D721Med (cell line): Measurements from ENCODE around the gene ACOT7.

Experiments
- DNase-seq: peaks from one replicate; pipeline ENCODE4 v3.0.0; 2011; ENCODE audit warnings: low spot score; ENCODE audit not compliant: insufficient read length
- FAIRE-seq: peaks from 2 replicates; lab custom pipeline; 2011; peaks lifted over from hg19 to GRCh38; lab: Jason Lieb, UNC
- TF ChIP-seq, protein P1 (sequence below): IDR thresholded peaks from 2 replicates; pipeline ENCODE4 v1.5.1; 2012; ENCODE audit warnings: mild to moderate bottlenecking, control low read depth; ENCODE audit not compliant: insufficient read depth; ENCODE audit errors: missing control alignments

The ACOT7 gene

DNA sequence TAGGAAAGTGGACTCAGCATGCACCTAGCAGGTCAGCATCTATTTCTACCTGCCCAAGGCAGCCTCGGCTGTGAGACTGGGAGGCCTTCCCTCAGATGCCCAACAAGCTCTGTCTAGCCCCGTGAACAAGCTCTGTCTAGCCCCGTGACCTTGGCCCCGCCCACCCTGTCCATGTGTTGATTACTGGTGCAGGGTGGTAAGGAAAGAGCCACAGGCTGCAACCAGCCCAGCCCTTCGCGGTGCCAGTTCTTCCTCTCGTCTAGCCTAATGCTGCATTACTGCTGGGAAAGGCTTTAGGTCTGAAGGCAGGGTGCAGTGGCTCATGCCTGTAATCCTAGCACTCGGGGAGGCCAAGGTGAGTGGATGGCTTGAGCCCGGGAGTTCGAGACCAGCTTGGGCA, 134.9 kb downstream of the ACOT7 start:
- no peak for DNase-seq
- no peak for FAIRE-seq
- TF ChIP-seq, protein P1, sequence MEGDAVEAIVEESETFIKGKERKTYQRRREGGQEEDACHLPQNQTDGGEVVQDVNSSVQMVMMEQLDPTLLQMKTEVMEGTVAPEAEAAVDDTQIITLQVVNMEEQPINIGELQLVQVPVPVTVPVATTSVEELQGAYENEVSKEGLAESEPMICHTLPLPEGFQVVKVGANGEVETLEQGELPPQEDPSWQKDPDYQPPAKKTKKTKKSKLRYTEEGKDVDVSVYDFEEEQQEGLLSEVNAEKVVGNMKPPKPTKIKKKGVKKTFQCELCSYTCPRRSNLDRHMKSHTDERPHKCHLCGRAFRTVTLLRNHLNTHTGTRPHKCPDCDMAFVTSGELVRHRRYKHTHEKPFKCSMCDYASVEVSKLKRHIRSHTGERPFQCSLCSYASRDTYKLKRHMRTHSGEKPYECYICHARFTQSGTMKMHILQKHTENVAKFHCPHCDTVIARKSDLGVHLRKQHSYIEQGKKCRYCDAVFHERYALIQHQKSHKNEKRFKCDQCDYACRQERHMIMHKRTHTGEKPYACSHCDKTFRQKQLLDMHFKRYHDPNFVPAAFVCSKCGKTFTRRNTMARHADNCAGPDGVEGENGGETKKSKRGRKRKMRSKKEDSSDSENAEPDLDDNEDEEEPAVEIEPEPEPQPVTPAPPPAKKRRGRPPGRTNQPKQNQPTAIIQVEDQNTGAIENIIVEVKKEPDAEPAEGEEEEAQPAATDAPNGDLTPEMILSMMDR: no peak

DNA sequence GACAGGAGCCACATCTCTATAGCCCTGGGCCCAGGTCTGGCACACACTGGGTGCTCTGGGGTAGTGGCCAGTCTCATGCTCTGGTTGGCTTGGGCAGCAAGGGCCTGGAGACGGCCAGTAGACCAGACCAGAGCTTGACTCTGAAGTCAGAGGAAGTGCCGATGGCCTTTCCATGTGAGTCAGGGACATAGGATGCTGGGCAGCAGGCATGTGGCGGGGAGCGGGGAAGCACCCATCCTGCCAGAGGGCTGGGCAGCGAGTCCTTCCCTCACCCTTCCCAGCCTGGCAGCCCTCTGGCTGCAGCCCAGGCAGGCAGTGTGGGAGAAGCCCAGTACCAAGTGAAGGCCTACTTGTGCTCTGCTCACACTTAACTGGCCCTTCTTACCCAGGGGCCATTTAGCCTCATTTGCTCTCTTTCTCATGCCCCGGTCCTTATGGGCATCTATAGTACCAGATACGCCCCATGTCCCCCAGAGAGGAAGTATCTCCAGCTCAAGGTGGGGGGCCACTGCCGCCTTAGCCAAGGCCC, 136.0 kb downstream of the ACOT7 start:
- no peak for FAIRE-seq
- DNase-seq: no peak
- TF ChIP-seq, protein P1: no peak

DNA sequence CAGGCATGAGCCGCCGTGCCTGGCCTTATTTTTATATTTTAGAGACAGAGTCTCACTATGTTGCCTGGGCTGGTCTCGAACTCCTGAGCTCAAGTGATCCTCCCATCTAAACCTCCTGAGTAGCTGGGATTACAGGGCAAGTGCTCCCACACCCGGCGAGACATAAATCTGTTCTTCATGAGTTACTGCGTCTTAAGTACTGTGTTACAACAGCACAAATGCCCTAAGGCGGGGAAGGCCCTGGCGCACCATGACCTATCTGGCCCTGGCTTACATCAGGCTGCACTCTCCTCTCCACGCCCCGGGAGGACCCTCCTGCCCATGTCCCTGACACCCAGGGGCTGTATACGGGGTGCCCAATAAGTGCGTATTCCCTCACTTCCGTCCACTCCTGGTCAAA, 136.9 kb downstream of the ACOT7 start:
- DNase-seq (no peak), FAIRE-seq (no peak)
- TF ChIP-seq, protein P1: no peak

DNA sequence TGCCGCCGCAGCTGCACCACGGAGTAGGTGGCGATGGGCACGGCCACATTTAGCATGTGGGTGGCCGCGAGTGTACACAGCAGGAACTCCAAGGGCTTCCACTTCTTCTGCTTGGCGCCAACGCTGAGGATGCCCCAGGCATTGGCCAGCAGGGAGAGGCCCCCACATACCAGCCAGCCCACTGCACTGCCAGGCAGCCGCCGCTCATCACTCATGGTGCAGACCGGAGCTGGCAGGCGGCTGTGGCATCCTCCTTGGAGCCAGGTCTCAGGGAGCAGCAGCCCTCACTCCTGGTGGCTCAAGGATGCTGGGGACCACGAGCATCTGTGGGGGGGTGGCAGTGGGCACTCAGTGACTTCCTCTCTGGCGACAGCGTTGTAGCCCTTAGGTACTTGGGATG, 138.9 kb downstream of the ACOT7 start:
- no peak for DNase-seq
- TF ChIP-seq, protein P1: no peak
- FAIRE-seq: no peak

DNA sequence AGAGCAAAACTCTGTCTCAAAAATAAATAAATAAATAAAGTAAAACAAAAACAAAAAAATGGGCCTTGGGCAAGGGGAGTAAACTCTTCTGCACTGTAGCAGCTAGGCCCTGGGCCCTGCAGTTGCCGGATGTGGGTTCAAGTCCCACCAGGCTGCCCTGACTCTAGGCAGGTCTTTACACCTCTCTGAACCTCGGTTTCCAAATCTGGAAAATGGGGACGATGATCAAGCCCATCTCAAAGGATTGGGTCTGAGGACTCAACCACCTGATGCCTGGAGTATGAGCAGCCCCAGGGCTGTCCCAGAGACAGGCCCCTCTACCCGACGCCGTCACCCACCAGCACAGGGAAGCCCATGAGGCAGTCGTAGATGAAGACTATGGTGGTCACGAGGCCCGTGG, 140.2 kb downstream of the ACOT7 start:
- FAIRE-seq (no peak), DNase-seq (no peak)
- TF ChIP-seq, protein P1: no peak

DNA sequence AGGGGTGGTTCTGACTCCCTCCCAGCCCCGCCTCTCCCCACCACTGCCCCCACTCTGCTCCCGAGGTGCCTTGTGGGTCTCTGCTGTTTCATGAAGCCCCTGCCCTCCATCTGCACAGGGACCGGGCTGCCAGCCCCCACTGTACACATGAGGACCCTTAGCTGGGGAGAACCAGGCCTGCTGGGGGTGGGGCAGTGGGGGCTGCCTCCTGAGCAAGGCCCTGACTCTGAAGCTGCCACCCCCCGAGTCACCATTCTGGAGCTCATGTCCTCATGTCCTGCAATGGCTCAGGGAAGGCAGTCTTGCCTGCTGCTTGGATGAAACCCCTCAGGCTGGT, 141.2 kb downstream of the ACOT7 start:
- TF ChIP-seq, protein P1: no peak
- FAIRE-seq (no peak), DNase-seq (no peak)

DNA sequence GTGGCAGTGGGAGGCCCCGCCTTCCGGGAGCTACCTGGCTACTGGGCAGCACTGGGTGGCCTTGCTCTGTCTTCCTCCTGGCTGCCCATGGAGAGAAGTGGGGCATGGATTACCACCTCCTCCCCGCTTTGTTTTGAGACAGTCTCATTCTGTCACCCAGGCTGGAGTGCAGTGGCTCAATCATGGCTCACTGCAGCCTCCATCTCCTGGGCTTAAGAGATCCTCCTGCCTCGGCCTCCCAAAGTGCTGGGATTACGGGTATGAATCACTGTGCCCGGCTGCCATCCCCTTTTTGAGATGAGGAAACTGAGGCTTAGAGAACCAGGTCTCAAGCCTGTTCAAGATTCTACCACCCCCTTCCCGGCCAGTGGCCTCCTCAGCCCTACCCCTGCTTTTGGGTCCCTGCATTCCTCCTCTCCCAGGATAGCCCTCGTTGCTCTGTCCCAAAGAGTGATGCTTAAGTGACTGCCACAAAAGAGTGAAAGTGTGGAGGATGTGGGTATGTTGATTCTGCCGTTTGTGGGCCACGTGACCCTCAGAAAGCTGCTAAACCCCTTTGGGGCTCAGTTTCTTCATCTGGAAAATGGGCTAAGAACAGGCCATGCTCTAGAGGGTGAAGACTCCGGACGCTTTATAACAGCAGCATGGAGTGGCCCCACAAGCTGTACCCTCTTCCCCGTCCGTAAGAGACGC, 141.7 kb downstream of the ACOT7 start:
- TF ChIP-seq, protein P1: no peak
- DNase-seq (no peak), FAIRE-seq (no peak)
